Keratinocyte (primary cell): ENCODE measurements around the gene RANBP17. TPM values are rescaled to one million over a fixed set of nuclear protein-coding genes. Genes with fewer than 3 reads are reported as not detected.

Experiments
- DNase-seq: peaks from one replicate; pipeline ENCODE4 v3.0.0-alpha.2; 2011; ENCODE audit warnings: low read depth, missing footprints, low spot score
- FAIRE-seq: peaks from 2 replicates; lab custom pipeline; 2011; peaks lifted over from hg19 to GRCh38; lab: Jason Lieb, UNC
- H2AFZ ChIP-seq: 2 replicates; pipeline ENCODE4 v1.6.0; 2012; ENCODE audit warnings: low read length, control low read depth, inconsistent platforms; ENCODE audit not compliant: control insufficient read depth
- H3K27ac ChIP-seq: 2 replicates; pipeline ENCODE4 v1.5.1; 2011; ENCODE audit warnings: low read length; ENCODE audit not compliant: control insufficient read depth, insufficient read depth
- H3K27me3 ChIP-seq: 3 replicates; pipeline ENCODE4 v1.6.0; 2011; ENCODE audit warnings: low read length; ENCODE audit not compliant: control insufficient read depth, insufficient read depth; ENCODE audit errors: extremely low read depth
- H3K36me3 ChIP-seq, 2 experiments: 2 replicates in 1 of 2; 3 replicates in 1 of 2; pipeline ENCODE4 v1.5.1; 2011; ENCODE audit warnings: low read length in 2 of 2, mild to moderate bottlenecking in 1 of 2; ENCODE audit not compliant: control insufficient read depth in 2 of 2, insufficient read depth in 2 of 2; ENCODE audit errors: extremely low read depth in 1 of 2
- H3K4me1 ChIP-seq: 3 replicates; pipeline ENCODE4 v1.5.1; 2011; ENCODE audit warnings: low read length; ENCODE audit not compliant: control insufficient read depth, insufficient read depth; ENCODE audit errors: extremely low read depth
- H3K4me2 ChIP-seq: 3 replicates; pipeline ENCODE4 v1.6.0; 2011; ENCODE audit warnings: low read depth, low read length; ENCODE audit not compliant: control insufficient read depth, insufficient read depth; ENCODE audit errors: extremely low read depth
- H3K4me3 ChIP-seq, 3 experiments: fragments of 200-600 bp in 1 of 3; sonication (generic) in 1 of 3; 2 replicates in 2 of 3; 3 replicates in 1 of 3; pipeline ENCODE4 v1.5.1; 2011 to 2016; ENCODE audit warnings: low read length in 3 of 3, mild to moderate bottlenecking in 3 of 3, control low read depth in 2 of 3, inconsistent platforms in 1 of 3, low read depth in 1 of 3, mixed read lengths in 1 of 3, mixed run types in 1 of 3, moderate library complexity in 1 of 3; ENCODE audit not compliant: control insufficient read depth in 2 of 3, insufficient read depth in 2 of 3; ENCODE audit errors: extremely low read depth in 1 of 3
- H3K79me2 ChIP-seq: 2 replicates; pipeline ENCODE4 v1.6.0; 2012; ENCODE audit warnings: low read length; ENCODE audit not compliant: control insufficient read depth, insufficient read depth
- H3K9ac ChIP-seq: 3 replicates; pipeline ENCODE4 v1.6.0; 2011; ENCODE audit warnings: low read length; ENCODE audit not compliant: control insufficient read depth, insufficient read depth; ENCODE audit errors: extremely low read depth
- H3K9me1 ChIP-seq: 3 replicates; pipeline ENCODE4 v1.6.0; 2011; ENCODE audit warnings: low read length; ENCODE audit not compliant: control insufficient read depth, insufficient read depth; ENCODE audit errors: extremely low read depth
- H3K9me3 ChIP-seq: 2 replicates; pipeline ENCODE4 v1.5.1; 2012; ENCODE audit warnings: low read depth, low read length; ENCODE audit not compliant: control insufficient read depth
- H4K20me1 ChIP-seq: 3 replicates; pipeline ENCODE4 v1.6.0; 2011; ENCODE audit warnings: low read length; ENCODE audit not compliant: control insufficient read depth, insufficient read depth; ENCODE audit errors: extremely low read depth
- EZH2 ChIP-seq: IDR thresholded peaks from one replicate; pipeline ENCODE4 v1.6.1; 2012; ENCODE audit warnings: inconsistent platforms, mild to moderate bottlenecking, low read length, moderate library complexity
- dilution Hi-C: fragments of 300-500 bp; cut with MboI; formaldehyde crosslinking; loops from one replicate; pipeline ENCODE4 v1.7.0; 2020; ENCODE audit warnings: low sequenced_read_pairs; ENCODE audit not compliant: extremely low pct_ligation_motif_present
- polyA plus RNA-seq, 5 experiments: library from polyadenylated mRNA; depleted of rRNA in 3 of 5; stranded (reverse) in 3 of 5; stranded (forward) in 1 of 5; unstranded in 1 of 5; fragments of >200 nt; gene quantifications; 1 replicate in 1 of 5; 2 replicates in 3 of 5; 3 replicates in 1 of 5; pipeline versions ENCODE4 v1.2.1 to v1.2.3, GENCODE V29; 2011 to 2012; ENCODE audit warnings: missing spikeins in 2 of 5, low read depth in 1 of 5, low replicate concordance in 1 of 5
- TF ChIP-seq, protein P1 (sequence below), 3 experiments: IDR thresholded peaks in 1 of 3; conservative IDR thresholded peaks in 1 of 3; optimal IDR thresholded peaks in 1 of 3; 2 replicates in 2 of 3; 3 replicates in 1 of 3; pipeline versions ENCODE3 to v1.5.1; 2011; ENCODE audit warnings: low read length in 3 of 3, mild to moderate bottlenecking in 3 of 3, moderate library complexity in 2 of 3, control low read depth in 1 of 3, inconsistent platforms in 1 of 3; ENCODE audit not compliant: insufficient read depth in 2 of 3; ENCODE audit errors: extremely low read depth in 1 of 3

RANBP17 gene
- polyA plus RNA-seq, 1 donor (not counting 4 experiments of a cell fraction or from before 2014, with no cell fraction given): 0.97 TPM

- Histone ChIP-seq H3K9ac (no peak overlapping the region), H3K9me1 (no peaks in the 10 kb centered on the region), H3K4me3 (no peak overlapping the region), H3K27me3 (no peaks in the 10 kb centered on the region), H3K36me3 (no peaks in the 10 kb centered on the region), H3K4me1 (no peaks in the 10 kb centered on the region), H3K9me3 (no peaks in the 10 kb centered on the region), H3K79me2 (no peaks in the 10 kb centered on the region), H4K20me1 (no peaks in the 10 kb centered on the region), H3K4me2 (no peak overlapping the region), H2AFZ (no peak overlapping the region), H3K27ac (no peak overlapping the region)
- no peak for TF ChIP-seq EZH2
- TF ChIP-seq, protein P1, sequence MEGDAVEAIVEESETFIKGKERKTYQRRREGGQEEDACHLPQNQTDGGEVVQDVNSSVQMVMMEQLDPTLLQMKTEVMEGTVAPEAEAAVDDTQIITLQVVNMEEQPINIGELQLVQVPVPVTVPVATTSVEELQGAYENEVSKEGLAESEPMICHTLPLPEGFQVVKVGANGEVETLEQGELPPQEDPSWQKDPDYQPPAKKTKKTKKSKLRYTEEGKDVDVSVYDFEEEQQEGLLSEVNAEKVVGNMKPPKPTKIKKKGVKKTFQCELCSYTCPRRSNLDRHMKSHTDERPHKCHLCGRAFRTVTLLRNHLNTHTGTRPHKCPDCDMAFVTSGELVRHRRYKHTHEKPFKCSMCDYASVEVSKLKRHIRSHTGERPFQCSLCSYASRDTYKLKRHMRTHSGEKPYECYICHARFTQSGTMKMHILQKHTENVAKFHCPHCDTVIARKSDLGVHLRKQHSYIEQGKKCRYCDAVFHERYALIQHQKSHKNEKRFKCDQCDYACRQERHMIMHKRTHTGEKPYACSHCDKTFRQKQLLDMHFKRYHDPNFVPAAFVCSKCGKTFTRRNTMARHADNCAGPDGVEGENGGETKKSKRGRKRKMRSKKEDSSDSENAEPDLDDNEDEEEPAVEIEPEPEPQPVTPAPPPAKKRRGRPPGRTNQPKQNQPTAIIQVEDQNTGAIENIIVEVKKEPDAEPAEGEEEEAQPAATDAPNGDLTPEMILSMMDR (optimal IDR thresholded peaks at IDR 0.05 in 1 of 3, IDR thresholded peaks at IDR 0.05 in 1 of 3, conservative IDR thresholded peaks at IDR 0.05 in 1 of 3; ENCODE audit: extremely low read depth in 1 of 3, insufficient read depth in 2 of 3, low read length in 3 of 3): no peak
- FAIRE-seq (no peak), DNase-seq (no peak)
- dilution Hi-C loops: no loop called here
Measured at GRCh38 chr5:171285465-171285864, 423.6 kb downstream of the RANBP17 start.

DNA sequence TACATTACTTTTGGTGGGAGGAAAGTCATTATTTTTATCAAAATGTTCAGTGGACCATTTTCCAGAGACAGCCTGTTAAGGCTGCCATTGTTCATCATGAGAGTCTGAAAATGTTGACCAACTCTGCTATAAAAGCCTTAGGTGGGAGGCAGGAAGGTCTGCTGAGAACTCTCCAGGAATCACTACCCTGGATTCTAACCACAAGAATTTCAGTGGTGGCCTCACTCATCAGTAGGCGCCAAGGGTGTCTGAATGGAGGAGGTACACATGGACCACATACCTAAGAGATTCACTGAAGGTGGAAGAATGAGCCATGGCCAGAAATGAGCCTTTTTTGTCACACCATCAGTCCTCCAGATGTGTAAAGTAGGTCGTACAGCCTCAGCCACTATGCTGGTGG is 426.2 kb downstream of the RANBP17 start:
- no peak for DNase-seq
- no peak for FAIRE-seq

More for the DNA sequence above, 426.2 kb downstream of the RANBP17 start:
- TF ChIP-seq, protein P1 (optimal IDR thresholded peaks at IDR 0.05 in 1 of 3, IDR thresholded peaks at IDR 0.05 in 1 of 3, conservative IDR thresholded peaks at IDR 0.05 in 1 of 3; ENCODE audit: extremely low read depth in 1 of 3, insufficient read depth in 2 of 3, low read length in 3 of 3): no peak
- no peak for TF ChIP-seq EZH2
- H3K9me3 ChIP-seq: no peaks in the 10 kb centered on the region
- no peak overlapping the region for H3K9ac ChIP-seq
- no peaks in the 10 kb centered on the region for H3K27me3 ChIP-seq
- H3K4me3 ChIP-seq: no peak overlapping the region
- H3K36me3 ChIP-seq: no peaks in the 10 kb centered on the region
- no peaks in the 10 kb centered on the region for H4K20me1 ChIP-seq
- H3K4me2 ChIP-seq: no peak overlapping the region
- no peaks in the 10 kb centered on the region for H3K4me1 ChIP-seq
- no peak overlapping the region for H2AFZ ChIP-seq
- dilution Hi-C loops: no loop called here
- H3K9me1 ChIP-seq: no peaks in the 10 kb centered on the region
- no peak overlapping the region for H3K27ac ChIP-seq
- no peaks in the 10 kb centered on the region for H3K79me2 ChIP-seq
